ENCODE results near the gene CCDC136.

Gene CCDC136

GRCh38 chr7:128848289-128849155 is 56.8 kb downstream of the CCDC136 start:
- Histone ChIP-seq H3K4me3 (replicated peaks; ENCODE audit: insufficient read depth, low read length) (no peak overlapping the region), H3K27me3 (ENCODE audit: insufficient read depth, poor library complexity, severe bottlenecking) (peaks cover 6% of the 10 kb centered on the region), H3K27ac (replicated peaks) (no peak overlapping the region)
- no peak for DNase-seq (ENCODE audit: low read depth in 1 of 2, low spot score in 1 of 2)
- TF ChIP-seq POLR2AphosphoS5 (IDR thresholded peaks at IDR 0.05; ENCODE audit: low read depth): no peak
- no peak for TF ChIP-seq GABPA (IDR thresholded peaks at IDR 0.05; ENCODE audit: low read depth)

GRCh38 chr7:128849156-128849515 is 57.4 kb downstream of the CCDC136 start:
- H3K27me3 ChIP-seq (ENCODE audit: insufficient read depth, poor library complexity, severe bottlenecking): peaks cover 12% of the 10 kb centered on the region
- no peak overlapping the region for H3K27ac ChIP-seq (replicated peaks)
- no peak for TF ChIP-seq CTCF (IDR thresholded peaks at IDR 0.05; ENCODE audit: insufficient read depth, low read length)
- TF ChIP-seq SPI1 (IDR thresholded peaks at IDR 0.05; ENCODE audit: borderline replicate concordance, low read depth): no peak
- TF ChIP-seq GABPA (IDR thresholded peaks at IDR 0.05; ENCODE audit: low read depth): no peak
- no peak for TF ChIP-seq REST (IDR thresholded peaks at IDR 0.05; ENCODE audit: insufficient replicate concordance, low read depth)
- TF ChIP-seq POLR2AphosphoS5 (IDR thresholded peaks at IDR 0.05; ENCODE audit: low read depth): no peak
- H3K4me3 ChIP-seq (replicated peaks; ENCODE audit: insufficient read depth, low read length): no peak overlapping the region
- no peak for DNase-seq (ENCODE audit: low read depth in 1 of 2, low spot score in 1 of 2)

GRCh38 chr7:128849804-128850490 is 58.2 kb downstream of the CCDC136 start:
- Histone ChIP-seq H3K27me3 (ENCODE audit: insufficient read depth, poor library complexity, severe bottlenecking) (peaks cover 20% of the 10 kb centered on the region), H3K4me3 (replicated peaks; ENCODE audit: insufficient read depth, low read length) (no peak overlapping the region), H3K27ac (replicated peaks) (no peak overlapping the region)
- TF ChIP-seq CTCF (IDR thresholded peaks at IDR 0.05; ENCODE audit: insufficient read depth, low read length): no peak
- no peak for TF ChIP-seq SPI1 (IDR thresholded peaks at IDR 0.05; ENCODE audit: borderline replicate concordance, low read depth)
- TF ChIP-seq POLR2AphosphoS5 (IDR thresholded peaks at IDR 0.05; ENCODE audit: low read depth): no peak
- TF ChIP-seq GABPA (IDR thresholded peaks at IDR 0.05; ENCODE audit: low read depth): no peak
- no peak for DNase-seq (ENCODE audit: low read depth in 1 of 2, low spot score in 1 of 2)

- H3K27ac ChIP-seq (replicated peaks): no peak overlapping the region
- no peak overlapping the region for H3K4me3 ChIP-seq (replicated peaks; ENCODE audit: insufficient read depth, low read length)
- H3K27me3 ChIP-seq (ENCODE audit: insufficient read depth, poor library complexity, severe bottlenecking): peaks cover 20% of the 10 kb centered on the region
- TF ChIP-seq POLR2AphosphoS5 (IDR thresholded peaks at IDR 0.05; ENCODE audit: low read depth) (no peak), SPI1 (IDR thresholded peaks at IDR 0.05; ENCODE audit: borderline replicate concordance, low read depth) (no peak), GABPA (IDR thresholded peaks at IDR 0.05; ENCODE audit: low read depth) (no peak), CTCF (IDR thresholded peaks at IDR 0.05; ENCODE audit: insufficient read depth, low read length) (no peak), REST (IDR thresholded peaks at IDR 0.05; ENCODE audit: insufficient replicate concordance, low read depth) (no peak)
- no peak for DNase-seq (ENCODE audit: low read depth in 1 of 2, low spot score in 1 of 2)
Measured at GRCh38 chr7:128852537-128853254, 60.9 kb downstream of the CCDC136 start.

All from HL-60 (cell line).